ENCODE data around the gene PTPRM. TPM values are rescaled to one million over a fixed set of nuclear protein-coding genes. Genes with fewer than 3 reads are reported as not detected.
A peak's percentile ranks its signal among the peaks of the same experiment; 100 is the strongest.

The PTPRM gene
- polyA plus RNA-seq, 10 donors = 64.2 to 99.9 (median 85.1) TPM

DNA sequence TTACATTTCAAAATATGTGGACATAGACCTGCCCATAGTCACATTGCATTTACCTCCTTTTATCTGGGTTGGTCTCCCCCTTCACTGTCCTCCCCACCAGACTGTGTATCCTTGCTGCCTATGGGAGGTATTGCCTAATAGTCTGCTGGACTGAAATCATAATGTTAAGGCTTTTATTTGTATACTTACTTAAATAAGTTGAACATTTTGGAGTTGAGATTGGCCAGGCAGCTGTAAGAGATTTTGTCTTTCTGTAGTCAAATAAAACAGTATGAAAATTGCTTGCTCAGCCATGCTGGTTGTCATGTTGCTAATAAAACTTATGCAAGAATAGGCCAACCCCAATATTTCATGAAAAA lies 280.9 kb downstream of the PTPRM start:
- DNase-seq = peak in 1 of 3 donors; percentile 32

DNA sequence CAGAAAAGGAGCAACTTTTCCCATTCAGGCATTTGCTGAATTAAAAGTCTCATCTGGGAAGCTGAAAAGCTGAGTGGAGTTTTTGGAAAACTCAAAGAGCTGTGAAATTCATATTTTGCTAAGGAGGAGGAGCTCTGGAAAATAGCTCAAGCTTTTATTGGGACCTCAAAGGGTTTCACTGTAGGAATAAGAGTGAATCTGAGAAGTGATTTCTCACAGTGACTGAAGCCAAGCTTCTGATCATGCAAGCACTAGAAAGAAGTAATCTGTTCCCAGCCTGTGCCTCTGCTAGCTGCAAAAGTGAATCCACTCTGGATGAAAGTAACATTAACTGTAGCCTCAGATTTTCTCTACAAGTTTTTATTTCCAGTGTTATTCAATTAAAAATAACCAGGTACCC lies 283.3 kb downstream of the PTPRM start:
- no peak for DNase-seq

GRCh38 chr18:7855028-7855427 lies 287.9 kb downstream of the PTPRM start:
- no peak for DNase-seq

DNA sequence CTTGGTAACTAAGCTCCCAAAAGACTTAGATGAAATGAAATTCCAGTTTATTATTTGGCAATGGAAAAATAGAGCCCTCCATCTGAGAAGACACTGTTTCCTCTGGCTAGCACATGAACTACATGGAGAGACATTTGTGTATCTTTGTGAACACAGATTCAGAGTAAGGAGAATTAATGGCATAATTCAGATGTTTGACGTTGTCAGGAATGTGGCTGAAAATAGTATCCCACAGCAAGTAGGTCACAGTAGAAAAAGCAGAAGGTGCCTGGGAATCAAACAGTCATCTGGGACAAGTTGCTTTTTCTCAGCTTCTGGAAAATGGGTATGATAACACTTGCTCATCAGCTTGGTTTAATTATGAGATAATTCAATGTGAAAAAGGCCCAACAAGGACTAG lies 288.6 kb downstream of the PTPRM start:
- no peak for DNase-seq

DNA sequence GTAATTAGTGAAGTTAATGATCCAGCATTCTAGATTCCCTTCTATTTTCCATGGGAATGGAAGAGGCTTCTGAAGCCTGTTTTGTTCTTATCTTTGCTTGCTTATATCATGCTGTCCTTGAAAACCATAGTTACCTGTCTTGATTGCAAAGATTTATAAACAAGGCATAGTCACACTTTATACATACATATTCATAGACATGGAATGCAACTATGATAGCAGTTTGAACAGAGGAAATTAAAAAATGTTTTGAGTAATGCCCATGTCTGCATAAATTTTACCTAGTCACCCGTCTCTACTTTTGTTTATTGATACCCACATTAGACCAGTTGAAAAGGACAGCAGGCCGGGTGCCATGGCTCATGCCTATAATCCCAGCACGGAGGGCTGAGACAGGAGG lies 289.0 kb downstream of the PTPRM start:
- no peak for DNase-seq

GRCh38 chr18:7856733-7857132 lies 289.6 kb downstream of the PTPRM start:
- DNase-seq = no peak

DNA sequence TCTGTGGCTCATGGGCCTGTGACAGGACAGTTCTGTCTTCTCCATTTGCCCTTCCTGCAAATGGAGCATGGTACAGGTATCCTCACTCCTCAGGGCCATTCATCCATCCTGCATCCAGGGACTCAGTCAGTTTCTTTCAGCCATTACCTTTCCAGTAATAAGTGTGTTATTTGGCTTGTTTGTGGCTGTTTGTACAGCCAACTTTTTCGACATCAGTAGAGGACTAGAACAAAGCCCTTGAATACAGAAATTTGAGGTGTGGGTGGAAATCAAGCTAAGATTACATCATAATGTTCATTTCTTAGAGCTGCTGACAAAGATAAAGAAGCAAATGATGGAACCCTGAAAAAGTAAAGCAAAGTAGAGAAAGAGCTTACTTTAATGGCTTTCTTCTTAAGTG lies 290.4 kb downstream of the PTPRM start:
- no peak for DNase-seq

DNA sequence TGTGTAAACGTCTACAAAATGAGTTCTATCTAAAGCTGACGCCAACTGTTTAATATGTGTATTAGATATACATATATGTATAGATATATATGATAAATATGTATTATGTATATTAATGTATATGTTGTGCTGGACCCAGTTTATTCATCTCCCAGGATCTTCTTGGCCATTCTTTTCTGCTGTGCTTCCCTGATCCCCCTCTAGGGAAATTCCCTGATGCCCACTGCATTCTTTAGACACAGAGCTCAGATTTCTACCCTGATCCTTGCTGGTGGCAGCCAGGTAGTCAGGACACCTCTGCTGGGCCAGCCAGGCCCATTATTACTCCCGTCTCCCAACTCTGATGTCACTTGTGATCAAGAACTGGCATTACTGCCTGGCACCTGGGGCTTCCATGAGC lies 292.0 kb downstream of the PTPRM start:
- DNase-seq = no peak

DNA sequence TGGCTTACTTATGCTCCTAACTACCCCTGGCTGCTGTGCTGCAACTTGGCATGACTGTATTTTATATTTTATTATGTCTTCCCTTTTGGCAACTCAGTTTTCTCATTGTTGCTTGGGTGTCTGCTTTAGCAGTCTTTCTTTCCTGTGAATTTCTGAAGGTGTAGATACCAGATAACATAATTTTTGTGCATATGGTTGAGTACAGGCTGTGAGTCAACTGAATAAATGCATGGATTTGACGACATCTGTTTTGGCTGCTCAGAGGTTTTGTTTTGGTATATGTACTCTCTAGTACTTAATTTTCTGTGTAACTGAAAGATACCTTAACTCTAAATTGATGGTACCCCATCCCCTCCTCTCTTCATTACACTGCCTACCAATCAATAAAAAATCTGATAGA lies 303.1 kb downstream of the PTPRM start:
- no peak for DNase-seq

DNA sequence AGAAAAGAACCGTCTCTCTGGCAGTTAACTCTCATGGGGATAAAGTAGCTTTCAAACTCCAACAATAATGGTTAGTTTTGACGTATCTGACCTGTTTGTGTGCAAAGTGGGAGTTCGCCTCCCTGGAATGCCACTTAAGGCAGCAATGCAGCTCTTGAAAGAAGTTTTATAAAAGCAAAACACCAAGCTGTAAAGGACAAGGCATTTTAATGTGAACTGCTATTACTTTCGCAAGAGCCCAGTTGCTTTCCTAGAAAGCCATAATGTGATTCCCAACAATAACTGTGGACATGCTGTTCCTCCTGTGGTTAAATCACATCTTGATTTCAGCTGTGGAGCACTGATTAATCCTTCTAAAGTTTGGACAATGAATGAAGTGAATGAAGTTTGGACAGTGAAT lies 303.7 kb downstream of the PTPRM start:
- DNase-seq = no peak

DNA sequence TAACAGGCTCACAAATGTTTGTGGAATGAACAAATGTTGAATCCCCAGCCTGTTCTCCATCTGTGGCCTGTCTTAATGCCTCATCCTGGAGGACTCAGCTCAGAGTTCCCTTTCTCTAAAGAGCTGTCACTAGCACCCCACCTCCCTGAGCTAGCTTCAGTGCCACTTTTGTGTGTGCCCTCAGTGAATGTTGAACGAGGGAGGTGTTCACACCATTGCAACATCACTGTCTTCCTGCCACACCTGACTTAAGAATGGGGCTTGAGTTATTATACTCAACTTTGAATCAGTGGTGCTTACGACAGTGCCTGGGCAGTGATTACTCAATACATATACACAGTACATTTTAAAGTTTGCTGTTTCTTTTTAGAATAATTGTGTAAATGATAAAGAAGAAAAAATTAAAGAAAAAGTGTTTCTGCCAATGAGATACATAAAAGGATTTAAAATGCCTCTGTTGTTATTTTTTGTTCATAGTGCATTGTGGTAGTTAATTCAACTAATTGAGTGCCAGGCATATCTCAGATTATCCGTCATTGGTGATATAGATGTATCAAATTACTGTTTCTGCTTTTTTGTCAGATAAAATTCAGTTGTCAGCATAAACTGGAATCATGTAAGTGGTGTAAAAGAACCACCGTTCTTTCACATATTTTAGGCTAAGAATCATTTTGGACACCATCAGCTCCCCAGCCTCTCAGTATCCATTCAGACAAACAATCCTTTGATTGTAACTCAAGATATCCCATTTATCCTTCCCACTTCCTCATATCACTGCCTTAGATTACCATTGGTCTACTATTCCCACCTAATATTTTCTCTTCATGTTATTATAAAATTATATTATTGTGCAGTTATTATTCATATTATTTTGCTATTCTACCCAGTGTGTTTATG lies 304.7 kb downstream of the PTPRM start:
- DNase-seq = no peak

GRCh38 chr18:7872569-7872968 lies 305.5 kb downstream of the PTPRM start:
- peak in 1 of 3 donors; percentile 35 for DNase-seq

DNA sequence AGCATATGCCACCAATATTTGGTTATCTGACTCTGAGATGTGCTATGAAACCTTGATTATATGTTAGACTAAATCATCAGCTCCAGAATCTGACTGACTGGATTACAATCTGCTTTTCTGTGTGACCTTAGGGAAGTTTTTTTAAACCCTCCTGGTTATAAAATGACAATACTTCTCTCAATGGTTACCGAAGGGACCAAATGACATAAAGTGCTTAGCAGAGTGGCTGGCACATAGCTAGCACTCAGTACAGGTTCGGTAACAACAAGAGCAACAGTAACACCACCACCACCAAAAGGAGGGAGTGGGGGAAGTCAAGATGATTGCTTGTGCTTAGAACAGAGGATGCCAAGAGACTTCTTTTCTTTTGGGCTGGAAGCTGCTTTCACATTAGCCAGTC lies 306.2 kb downstream of the PTPRM start:
- DNase-seq = no peak

DNA sequence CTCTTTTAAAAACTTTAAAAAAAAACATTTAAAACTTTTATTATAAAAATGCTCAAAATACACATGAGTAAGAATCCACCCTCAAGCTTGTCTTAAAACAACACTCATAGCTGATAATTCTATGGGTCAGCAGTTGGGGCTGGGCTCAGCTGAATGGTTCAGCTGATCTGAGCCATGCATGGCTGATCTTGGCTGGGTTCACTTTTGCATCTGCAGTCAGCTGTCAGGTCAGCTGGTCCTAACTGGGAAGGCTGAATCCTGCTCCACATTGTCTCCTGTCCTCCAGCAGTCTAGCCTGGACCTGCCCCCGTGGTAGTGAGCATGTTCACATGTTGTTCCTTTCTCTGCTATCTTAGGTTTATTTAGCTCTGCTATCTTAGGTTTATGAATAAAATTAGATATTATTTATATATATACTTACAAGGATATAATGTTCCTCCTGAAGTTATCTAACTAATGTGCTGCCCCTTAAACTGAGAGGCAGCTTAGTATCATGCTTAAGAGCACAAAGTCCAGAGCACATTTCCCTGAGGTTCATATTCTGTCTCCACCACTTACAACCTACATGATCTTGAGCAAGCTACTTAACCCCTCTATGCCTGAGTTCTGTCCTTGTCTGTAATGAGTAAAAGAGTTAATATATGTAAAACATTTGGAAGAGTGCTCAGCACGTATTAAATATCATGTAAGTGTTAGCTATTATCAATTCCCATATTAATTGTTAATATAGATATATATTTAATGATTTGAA lies 309.4 kb downstream of the PTPRM start:
- DNase-seq = no peak

DNA sequence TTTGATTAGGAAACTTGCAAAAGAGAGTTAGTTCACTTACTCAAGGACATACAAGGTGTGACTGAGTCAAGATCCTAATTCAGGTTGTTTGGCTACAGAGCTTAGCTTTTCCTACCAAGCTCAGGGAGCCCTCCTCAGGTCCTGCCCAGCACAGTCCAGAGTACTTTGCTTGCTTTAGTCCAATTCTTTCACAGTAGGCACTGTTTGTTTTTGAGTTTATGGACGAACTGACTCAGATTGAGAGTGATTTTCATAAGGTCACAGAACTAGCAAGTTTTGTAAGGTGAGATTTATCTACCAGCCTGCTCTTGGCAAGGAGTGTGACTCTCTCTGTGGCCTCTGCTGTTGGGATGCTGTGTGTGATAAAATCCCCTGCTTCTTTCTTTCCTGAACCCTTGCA lies 310.5 kb downstream of the PTPRM start:
- DNase-seq = no peak

GRCh38 chr18:7878265-7879211 lies 311.4 kb downstream of the PTPRM start:
- DNase-seq = no peak

DNA sequence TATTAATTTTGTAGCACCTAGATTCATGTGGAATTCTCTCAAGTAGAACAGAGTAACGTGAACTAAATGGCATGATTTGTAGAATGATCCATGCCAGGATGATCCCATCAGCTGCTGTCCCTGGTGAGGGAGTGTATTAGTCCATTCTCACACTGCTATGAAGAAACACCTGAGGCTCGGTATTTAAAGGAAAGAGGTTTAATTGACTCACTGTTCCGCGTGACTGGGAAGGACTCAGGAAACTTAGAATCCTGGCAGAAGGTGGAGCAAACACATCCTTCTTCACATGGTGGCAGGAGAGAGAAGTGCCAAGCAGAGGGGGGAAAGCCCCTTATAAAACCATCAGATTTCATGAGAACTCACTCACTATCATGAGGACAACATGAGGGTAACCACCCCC lies 312.6 kb downstream of the PTPRM start:
- DNase-seq = no peak

- no peak for DNase-seq
Measured at GRCh38 chr18:7885865-7886264, 318.7 kb downstream of the PTPRM start.

- no peak for DNase-seq
Measured at GRCh38 chr18:7886436-7886835, 319.3 kb downstream of the PTPRM start.

GRCh38 chr18:7889515-7889914 lies 322.4 kb downstream of the PTPRM start:
- no peak for DNase-seq

DNA sequence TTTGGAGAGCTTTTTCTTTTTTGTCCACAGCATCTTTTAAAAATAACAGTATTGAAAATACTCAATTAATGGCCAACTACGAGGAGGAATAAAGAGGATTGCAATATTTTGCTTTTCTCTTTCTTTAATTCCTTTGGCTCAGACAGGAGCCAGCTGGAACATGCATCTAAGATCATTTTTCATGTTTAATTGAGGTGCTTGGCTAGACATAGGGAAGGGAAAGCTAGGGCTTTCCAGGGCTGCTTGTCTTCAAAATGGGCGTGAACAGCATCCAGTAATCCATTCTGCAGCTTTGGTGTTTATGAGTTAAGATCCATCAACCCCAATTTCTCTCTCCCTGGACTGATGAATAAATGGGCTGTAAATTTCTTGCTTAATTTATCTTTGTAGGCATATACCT lies 323.0 kb downstream of the PTPRM start:
- peak; percentile 23 to 69 (median 65) for DNase-seq

GRCh38 chr18:7892556-7892955 lies 325.4 kb downstream of the PTPRM start:
- DNase-seq = no peak

Measured in muscle of back (tissue), 11 donors.